Mesodermal cell (in vitro differentiated cells): ENCODE measurements around the gene LILRA1. TPM values are rescaled to one million over a fixed set of nuclear protein-coding genes. Genes with fewer than 3 reads are reported as not detected.
"Not testable (repeated sequence)": the region's sequence is repeated elsewhere in the genome, so short reads cannot be mapped to it uniquely, and the experiment has no call there.

Experiments
- H3K27ac ChIP-seq: 2 replicates; pipeline ENCODE4 v1.7.0; 2013; ENCODE audit warnings: mild to moderate bottlenecking, low read depth, low read length, moderate library complexity; ENCODE audit not compliant: severe bottlenecking
- H3K36me3 ChIP-seq: 2 replicates; pipeline ENCODE4 v1.7.1; 2013; ENCODE audit warnings: mild to moderate bottlenecking, low read length, moderate library complexity; ENCODE audit not compliant: control insufficient read depth, insufficient read depth
- H3K4me1 ChIP-seq: one replicate; pipeline ENCODE4 v1.7.1; 2013; ENCODE audit warnings: mild to moderate bottlenecking, low read length; ENCODE audit not compliant: insufficient read depth, control insufficient read depth, poor library complexity, severe bottlenecking
- H3K4me3 ChIP-seq: 2 replicates; pipeline ENCODE4 v1.7.0; 2013; ENCODE audit warnings: low read length, control low read depth, mild to moderate bottlenecking; ENCODE audit not compliant: insufficient read depth, poor library complexity, severe bottlenecking; ENCODE audit errors: extremely low read depth
- H3K9me3 ChIP-seq: 2 replicates; pipeline ENCODE4 v1.7.1; 2013; ENCODE audit warnings: mild to moderate bottlenecking, low read length, moderate library complexity; ENCODE audit not compliant: control insufficient read depth
- WGBS, 2 experiments: methylation state at CpG; one replicate each; pipeline ENCODE4 v1.1.5; 2013; ENCODE audit warnings: missing lambda C conversion rate in 2 of 2; ENCODE audit not compliant: insufficient coverage in 2 of 2; 5-methylcytosine and 5-hydroxymethylcytosine counted together
- polyA plus RNA-seq, 2 experiments: library from polyadenylated mRNA; stranded (reverse); fragments of 50-300 nt; gene quantifications; one replicate each; pipeline ENCODE4 v1.2.3, GENCODE V29; 2013

Gene LILRA1
- not detected for polyA plus RNA-seq (2013, experiment 1 of 2)
- not detected for polyA plus RNA-seq (2013, experiment 2 of 2)

- WGBS, 2 experiments, result 40 to 50% methylated on average over 4 to 6 of the region's 6 CpGs
- H3K27ac ChIP-seq, H3K4me1 ChIP-seq, H3K4me3 ChIP-seq, H3K36me3 ChIP-seq: not testable (repeated sequence)
- peaks cover 61% of the 10 kb centered on the region for H3K9me3 ChIP-seq
These were observed at the start of gene LILRA1 for GRCh38 chr19:54593445-54593844. LILRA1 (plus strand) TSS chr19:54593632; CDS start chr19:54594245, 613 bp downstream.

- Histone ChIP-seq H3K9me3 (peaks cover 50% of the 10 kb centered on the region), H3K4me1 (no peaks in the 10 kb centered on the region), H3K36me3 (no peaks in the 10 kb centered on the region), H3K4me3 (no peak overlapping the region), H3K27ac (no peak overlapping the region)
- WGBS, 2 experiments, result 89% methylated on average over 16 of the region's 16 CpGs
These were observed 44.6 kb upstream of the LILRA1 start for GRCh38 chr19:54548806-54549205.

- WGBS, 2 experiments, result 78 to 84% methylated on average over 14 of the region's 14 CpGs
- no peak overlapping the region for H3K4me3 ChIP-seq
- H3K9me3 ChIP-seq, result peaks cover 48% of the 10 kb centered on the region
- H3K27ac ChIP-seq, result no peak overlapping the region
- no peaks in the 10 kb centered on the region for H3K36me3 ChIP-seq
- H3K4me1 ChIP-seq, result no peaks in the 10 kb centered on the region
These were observed 44.2 kb upstream of the LILRA1 start for GRCh38 chr19:54549224-54549623.

GRCh38 chr19:54551293-54551692, 42.1 kb upstream of the LILRA1 start:
- H3K4me1 ChIP-seq, result no peaks in the 10 kb centered on the region
- no peak overlapping the region for H3K27ac ChIP-seq
- no peak overlapping the region for H3K4me3 ChIP-seq
- 61 to 86% methylated on average over 1 to 3 of the region's 6 CpGs for WGBS, 2 experiments
- H3K9me3 ChIP-seq, result peaks cover 49% of the 10 kb centered on the region
- no peaks in the 10 kb centered on the region for H3K36me3 ChIP-seq

GRCh38 chr19:54551950-54552912, 41.2 kb upstream of the LILRA1 start:
- Histone ChIP-seq H3K27ac (no peak overlapping the region), H3K36me3 (no peaks in the 10 kb centered on the region), H3K9me3 (peaks cover 45% of the 10 kb centered on the region), H3K4me3 (no peak overlapping the region), H3K4me1 (no peaks in the 10 kb centered on the region)
- WGBS, 2 experiments, result 81 to 83% methylated on average over 21 to 22 of the region's 22 CpGs

- H3K4me3 ChIP-seq, result no peak overlapping the region
- 78 to 80% methylated on average over 15 of the region's 15 CpGs for WGBS, 2 experiments
These were observed 40.5 kb upstream of the LILRA1 start for GRCh38 chr19:54552913-54553310.

GRCh38 chr19:54554006-54554405, 39.4 kb upstream of the LILRA1 start:
- Histone ChIP-seq H3K27ac (no peak overlapping the region), H3K4me1 (no peaks in the 10 kb centered on the region), H3K9me3 (peaks cover 51% of the 10 kb centered on the region), H3K4me3 (no peak overlapping the region), H3K36me3 (no peaks in the 10 kb centered on the region)
- WGBS, 2 experiments, result 78 to 81% methylated on average over 5 to 9 of the region's 10 CpGs

More at GRCh38 chr19:54552913-54553310, 40.5 kb upstream of the LILRA1 start:
- no peak overlapping the region for H3K27ac ChIP-seq
- H3K4me1 ChIP-seq, result no peaks in the 10 kb centered on the region
- peaks cover 45% of the 10 kb centered on the region for H3K9me3 ChIP-seq
- H3K36me3 ChIP-seq, result no peaks in the 10 kb centered on the region

- H3K4me1 ChIP-seq, result no peaks in the 10 kb centered on the region
- no peaks in the 10 kb centered on the region for H3K36me3 ChIP-seq
- H3K27ac ChIP-seq, result no peak overlapping the region
- H3K4me3 ChIP-seq, result no peak overlapping the region
- WGBS, 2 experiments, result 82 to 87% methylated on average over 10 to 16 of the region's 16 CpGs
- H3K9me3 ChIP-seq, result peaks cover 48% of the 10 kb centered on the region
These were observed 38.5 kb upstream of the LILRA1 start for GRCh38 chr19:54554896-54555295.

GRCh38 chr19:54556194-54556593, 37.2 kb upstream of the LILRA1 start:
- 80% methylated on average over 1 of the region's 1 CpG; no CpG with 5 or more reads in 1 of the 2 experiments for WGBS, 2 experiments

GRCh38 chr19:54558339-54558738, 35.1 kb upstream of the LILRA1 start:
- H3K4me3 ChIP-seq, result no peak overlapping the region
- H3K9me3 ChIP-seq, result peaks cover 46% of the 10 kb centered on the region
- no peak overlapping the region for H3K27ac ChIP-seq
- H3K4me1 ChIP-seq, result no peaks in the 10 kb centered on the region
- no peaks in the 10 kb centered on the region for H3K36me3 ChIP-seq
- WGBS, 2 experiments, result 68 to 88% methylated on average over 3 of the region's 3 CpGs

More at GRCh38 chr19:54556194-54556593, 37.2 kb upstream of the LILRA1 start:
- Histone ChIP-seq H3K4me1 (no peaks in the 10 kb centered on the region), H3K9me3 (peaks cover 50% of the 10 kb centered on the region), H3K27ac (no peak overlapping the region), H3K4me3 (no peak overlapping the region), H3K36me3 (no peaks in the 10 kb centered on the region)
